HL-60 (cell line): Measurements from ENCODE around the gene NYNRIN.

Experiments used
- CTCF ChIP-seq: IDR thresholded peaks from one replicate; pipeline ENCODE4 v1.5.1; 2011; ENCODE audit warnings: low read length, control low read depth, inconsistent platforms; ENCODE audit not compliant: insufficient read depth
- POLR2AphosphoS5 ChIP-seq: IDR thresholded peaks from 2 replicates; pipeline ENCODE4 v1.6.1; 2012; ENCODE audit warnings: low read depth

- TF ChIP-seq CTCF: no peak
- TF ChIP-seq POLR2AphosphoS5: no peak
Observed at GRCh38 chr14:24407608-24408325, 9.0 kb downstream of the NYNRIN start.
